ENCODE results near the gene NME5.

DNA sequence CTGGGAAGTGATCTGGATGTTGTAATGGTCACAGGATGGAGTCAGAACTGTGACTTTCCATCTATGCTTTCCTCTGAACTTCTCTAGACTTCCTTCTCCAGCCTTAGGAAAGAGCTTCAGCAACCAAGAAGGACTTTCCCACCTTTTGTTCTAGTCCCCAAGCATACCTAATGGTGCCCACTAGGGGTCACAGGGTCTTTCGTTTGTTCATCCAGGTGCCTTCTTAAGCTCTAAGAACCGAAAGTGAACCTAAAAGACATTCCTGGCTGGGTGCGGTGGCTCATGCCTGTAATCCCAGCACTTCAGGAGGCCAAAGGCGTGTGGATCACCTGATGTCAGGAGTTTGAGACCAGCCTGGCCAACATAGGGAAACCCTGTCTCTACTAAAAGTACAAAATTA is 57.2 kb downstream of the NME5 start:
- TF ChIP-seq RAD21 (IDR thresholded peaks at IDR 0.05; ENCODE audit: low read length) (no peak), POLR2A (IDR thresholded peaks at IDR 0.05; ENCODE audit: low read depth, low read length) (no peak)
- TF ChIP-seq, protein P1, sequence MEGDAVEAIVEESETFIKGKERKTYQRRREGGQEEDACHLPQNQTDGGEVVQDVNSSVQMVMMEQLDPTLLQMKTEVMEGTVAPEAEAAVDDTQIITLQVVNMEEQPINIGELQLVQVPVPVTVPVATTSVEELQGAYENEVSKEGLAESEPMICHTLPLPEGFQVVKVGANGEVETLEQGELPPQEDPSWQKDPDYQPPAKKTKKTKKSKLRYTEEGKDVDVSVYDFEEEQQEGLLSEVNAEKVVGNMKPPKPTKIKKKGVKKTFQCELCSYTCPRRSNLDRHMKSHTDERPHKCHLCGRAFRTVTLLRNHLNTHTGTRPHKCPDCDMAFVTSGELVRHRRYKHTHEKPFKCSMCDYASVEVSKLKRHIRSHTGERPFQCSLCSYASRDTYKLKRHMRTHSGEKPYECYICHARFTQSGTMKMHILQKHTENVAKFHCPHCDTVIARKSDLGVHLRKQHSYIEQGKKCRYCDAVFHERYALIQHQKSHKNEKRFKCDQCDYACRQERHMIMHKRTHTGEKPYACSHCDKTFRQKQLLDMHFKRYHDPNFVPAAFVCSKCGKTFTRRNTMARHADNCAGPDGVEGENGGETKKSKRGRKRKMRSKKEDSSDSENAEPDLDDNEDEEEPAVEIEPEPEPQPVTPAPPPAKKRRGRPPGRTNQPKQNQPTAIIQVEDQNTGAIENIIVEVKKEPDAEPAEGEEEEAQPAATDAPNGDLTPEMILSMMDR (conservative IDR thresholded peaks at IDR 0.05; ENCODE audit: low read depth, low read length) = no peak
